Large intestine (tissue), 3 donors: Measurements from ENCODE around the gene ZBTB18. TPM values are rescaled to one million over a fixed set of nuclear protein-coding genes. Genes with fewer than 3 reads are reported as not detected.
"Not testable (repeated sequence)": the region's sequence is repeated elsewhere in the genome, so short reads cannot be mapped to it uniquely, and the experiment has no call there.

Source experiments
- DNase-seq, 2 donors: peaks; one replicate each; pipeline versions ENCODE4 v3.0.0 to v3.0.0-alpha.2; 2013
- H3K27ac ChIP-seq: one replicate; pipeline ENCODE4 v1.5.1; 2013; ENCODE audit warnings: low read length
- H3K27me3 ChIP-seq: 2 replicates; pipeline ENCODE4 v1.6.1; 2013; ENCODE audit warnings: low read length; ENCODE audit not compliant: control insufficient read depth, insufficient read depth
- H3K36me3 ChIP-seq: 2 replicates; pipeline ENCODE4 v1.6.1; 2013; ENCODE audit warnings: low read length; ENCODE audit not compliant: control insufficient read depth, insufficient read depth
- H3K4me1 ChIP-seq: one replicate; pipeline ENCODE4 v1.6.1; 2013; ENCODE audit warnings: low read length; ENCODE audit not compliant: control insufficient read depth, insufficient read depth
- H3K4me3 ChIP-seq: one replicate; pipeline ENCODE4 v1.5.1; 2013; ENCODE audit warnings: low read length
- H3K9me3 ChIP-seq: one replicate; pipeline ENCODE4 v1.6.1; 2013; ENCODE audit warnings: mild to moderate bottlenecking, low read depth, low read length, moderate library complexity; ENCODE audit not compliant: control insufficient read depth
- WGBS: methylation state at CpG from one replicate; pipeline ENCODE4 v1.1.5; 2013; ENCODE audit warnings: low lambda C conversion rate; ENCODE audit not compliant: insufficient coverage; 5-methylcytosine and 5-hydroxymethylcytosine counted together
- polyA plus RNA-seq: library from polyadenylated mRNA; unstranded; fragments of 120-200 nt; gene quantifications from one replicate; pipeline ENCODE4 v1.2.1, GENCODE V29; 2013

The ZBTB18 gene
- polyA plus RNA-seq, 1 donor, result 22.4 TPM

DNA sequence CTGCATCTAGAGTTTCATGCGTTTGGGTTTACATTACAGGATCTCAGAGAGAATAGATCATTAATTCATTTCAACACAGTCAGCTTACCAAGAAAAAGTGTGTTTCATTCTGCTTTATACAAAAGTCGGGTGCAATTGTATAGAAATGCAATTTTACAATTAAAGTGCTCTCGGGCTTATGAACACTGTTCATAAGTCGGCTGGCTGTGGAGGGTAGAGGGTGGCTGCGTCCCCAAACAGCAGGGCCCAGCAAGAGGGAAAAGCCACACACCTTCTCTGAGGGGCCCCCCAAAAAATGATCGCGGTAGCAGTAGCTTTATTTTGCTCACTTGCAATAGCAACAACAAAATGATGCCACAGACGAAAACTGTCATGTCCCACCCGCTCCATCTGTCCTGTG is 13.8 kb upstream of the ZBTB18 start:
- Histone ChIP-seq H3K27ac (no peak overlapping the region), H3K4me3 (no peak overlapping the region), H3K9me3 (no peaks in the 10 kb centered on the region), H3K36me3 (no peaks in the 10 kb centered on the region), H3K4me1 (no peaks in the 10 kb centered on the region), H3K27me3 (no peaks in the 10 kb centered on the region)
- DNase-seq, result no peak
- WGBS, result 89% methylated on average over 3 of the region's 9 CpGs

DNA sequence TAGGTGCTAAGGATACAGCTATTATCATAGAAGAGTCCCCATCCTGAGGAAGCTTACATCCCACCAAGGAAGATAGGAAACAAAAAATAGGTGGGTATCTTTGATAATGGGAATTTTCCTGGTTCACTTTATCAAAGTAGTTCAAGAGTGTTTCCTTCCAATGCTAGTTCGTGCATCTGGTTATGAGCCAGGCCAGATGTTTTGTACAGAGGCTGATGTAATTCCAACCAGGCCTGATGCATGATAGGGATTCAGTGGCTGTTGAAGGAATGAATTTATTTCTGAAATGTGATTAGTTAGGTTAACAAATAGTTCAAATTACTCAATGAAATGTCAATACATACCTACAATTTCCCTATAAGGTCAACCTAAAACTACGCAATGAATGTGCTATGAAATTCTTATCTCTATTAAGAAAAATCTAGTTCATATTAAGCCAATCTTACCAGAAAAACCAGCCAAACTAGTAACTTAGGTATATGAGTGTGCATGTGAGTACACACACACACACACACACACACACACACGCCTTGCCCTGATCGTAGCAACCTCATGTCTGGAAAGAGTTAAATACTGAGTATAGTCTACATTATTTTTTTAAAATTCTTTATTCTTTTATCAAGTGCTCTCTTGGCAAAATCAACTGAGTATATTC is 9.5 kb upstream of the ZBTB18 start:
- 100% methylated on average over 1 of the region's 4 CpGs for WGBS
- H3K4me3 ChIP-seq, result no peak overlapping the region
- DNase-seq, result no peak

DNA sequence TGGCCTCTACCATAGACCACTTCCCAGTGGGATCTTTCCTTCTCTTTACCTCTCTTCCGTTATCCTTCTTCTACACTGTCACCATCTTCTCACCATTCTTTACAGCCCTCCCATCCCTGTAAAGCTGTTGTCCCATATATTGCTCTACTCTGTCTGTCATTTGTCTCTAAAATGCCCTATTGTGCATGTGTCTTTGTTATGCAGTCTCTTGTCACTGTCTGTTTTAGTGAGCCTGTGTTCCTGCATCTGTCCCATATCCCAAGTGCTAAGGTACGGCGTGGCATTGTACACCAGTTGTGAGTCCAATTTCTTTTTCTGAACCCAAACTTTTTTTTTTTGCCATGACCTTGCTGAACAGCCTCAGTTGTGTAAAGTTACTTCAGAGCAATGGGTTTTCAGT is 8.8 kb upstream of the ZBTB18 start:
- whole genome bisulfite sequencing, result no CpG with 5 or more reads among the region's 3 CpGs
- H3K4me1 ChIP-seq, result no peaks in the 10 kb centered on the region
- DNase-seq, result no peak
- no peak overlapping the region for H3K4me3 ChIP-seq
- no peaks in the 10 kb centered on the region for H3K27me3 ChIP-seq
- no peaks in the 10 kb centered on the region for H3K9me3 ChIP-seq
- H3K27ac ChIP-seq, result no peak overlapping the region
- H3K36me3 ChIP-seq, result no peaks in the 10 kb centered on the region

More for the DNA sequence above, 9.5 kb upstream of the ZBTB18 start:
- no peaks in the 10 kb centered on the region for H3K36me3 ChIP-seq
- no peaks in the 10 kb centered on the region for H3K9me3 ChIP-seq
- H3K4me1 ChIP-seq, result no peaks in the 10 kb centered on the region
- no peak overlapping the region for H3K27ac ChIP-seq
- no peaks in the 10 kb centered on the region for H3K27me3 ChIP-seq

DNA sequence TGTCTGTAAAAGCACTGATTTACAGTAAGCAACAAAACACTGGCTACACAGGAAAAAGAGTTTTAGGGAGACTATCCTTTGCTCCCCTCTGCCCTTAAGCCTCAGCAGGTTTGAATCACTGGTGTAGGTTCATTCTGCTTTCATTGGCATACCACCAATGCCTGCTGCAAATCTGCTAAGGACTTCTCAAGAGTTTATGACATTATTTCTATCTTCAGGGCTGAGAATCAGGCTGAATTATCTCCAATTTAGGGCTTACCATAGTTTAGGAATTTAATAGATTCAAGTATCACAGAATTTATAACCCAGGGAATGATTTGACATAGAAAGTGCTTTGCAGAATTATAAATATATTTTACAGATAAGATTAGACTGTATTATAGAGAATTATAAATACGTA is 6.7 kb upstream of the ZBTB18 start:
- Histone ChIP-seq H3K9me3 (no peaks in the 10 kb centered on the region), H3K27ac (no peak overlapping the region), H3K36me3 (no peaks in the 10 kb centered on the region), H3K27me3 (no peaks in the 10 kb centered on the region), H3K4me1 (no peaks in the 10 kb centered on the region), H3K4me3 (no peak overlapping the region)
- no peak for DNase-seq
- WGBS, result no CpG with 5 or more reads among the region's 1 CpG

DNA sequence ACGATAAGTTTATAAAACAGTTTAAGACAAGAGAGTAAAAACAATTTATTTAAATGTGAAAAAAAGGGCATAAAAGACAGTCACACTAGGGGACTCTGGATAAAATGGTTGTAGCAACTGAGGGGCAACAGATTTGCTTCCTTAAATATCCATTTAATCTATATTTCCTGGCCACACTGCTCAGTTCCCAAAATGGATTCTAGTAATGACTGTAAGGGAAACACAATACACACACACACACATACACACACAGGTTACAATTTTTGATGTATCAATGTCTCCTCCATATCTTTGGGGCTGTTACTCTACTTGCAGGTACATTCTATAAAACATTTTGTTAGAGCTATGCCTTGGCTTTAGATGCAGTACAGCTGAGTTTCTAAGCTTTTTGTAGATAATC is 4.8 kb upstream of the ZBTB18 start:
- not testable (repeated sequence) for H3K27me3 ChIP-seq, H3K4me3 ChIP-seq, H3K4me1 ChIP-seq, H3K27ac ChIP-seq, DNase-seq, H3K36me3 ChIP-seq, H3K9me3 ChIP-seq
- WGBS, result 93% methylated on average over 1 of the region's 1 CpG

DNA sequence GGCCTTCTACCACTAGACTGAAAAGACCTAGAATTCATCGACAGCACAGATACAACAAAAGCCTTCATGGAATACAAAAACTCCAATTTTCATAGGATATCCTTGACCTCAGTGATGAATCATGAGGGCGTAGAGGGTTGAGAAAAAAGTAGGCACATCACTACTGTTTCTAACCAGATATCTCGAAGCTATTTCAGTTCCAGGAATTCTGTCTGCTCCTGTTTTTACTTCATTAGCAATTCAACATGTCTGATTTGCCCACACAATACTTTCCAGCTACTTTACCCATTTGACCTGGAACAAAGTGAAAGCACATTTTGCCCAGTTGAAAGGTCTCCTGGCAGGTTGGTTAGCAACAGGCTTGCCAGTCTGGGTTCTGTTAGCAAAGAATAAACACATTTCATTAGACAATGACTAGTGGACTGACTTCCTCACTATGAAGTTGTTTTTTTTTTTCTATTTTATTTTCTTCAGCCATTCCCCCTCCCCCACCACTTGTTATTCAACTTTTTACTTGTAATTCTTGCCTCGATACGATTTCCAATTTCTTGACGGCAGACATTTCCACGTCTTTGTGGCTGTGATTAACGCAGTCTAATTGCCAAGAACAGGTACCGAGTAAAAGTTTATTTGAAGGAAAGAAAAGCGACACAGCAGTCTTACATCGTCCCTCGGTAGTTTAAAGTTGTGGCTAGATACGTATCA is 4.0 kb upstream of the ZBTB18 start:
- Histone ChIP-seq H3K4me3 (peak overlapping the region; percentile 90), H3K27me3 (no peaks in the 10 kb centered on the region), H3K36me3 (no peaks in the 10 kb centered on the region), H3K27ac (peak overlapping the region; percentile 99), H3K4me1 (peaks cover 7% of the 10 kb centered on the region), H3K9me3 (no peaks in the 10 kb centered on the region)
- peak in 1 of 2 donors; percentile 76 for DNase-seq
- WGBS, result 9% methylated on average over 4 of the region's 13 CpGs

DNA sequence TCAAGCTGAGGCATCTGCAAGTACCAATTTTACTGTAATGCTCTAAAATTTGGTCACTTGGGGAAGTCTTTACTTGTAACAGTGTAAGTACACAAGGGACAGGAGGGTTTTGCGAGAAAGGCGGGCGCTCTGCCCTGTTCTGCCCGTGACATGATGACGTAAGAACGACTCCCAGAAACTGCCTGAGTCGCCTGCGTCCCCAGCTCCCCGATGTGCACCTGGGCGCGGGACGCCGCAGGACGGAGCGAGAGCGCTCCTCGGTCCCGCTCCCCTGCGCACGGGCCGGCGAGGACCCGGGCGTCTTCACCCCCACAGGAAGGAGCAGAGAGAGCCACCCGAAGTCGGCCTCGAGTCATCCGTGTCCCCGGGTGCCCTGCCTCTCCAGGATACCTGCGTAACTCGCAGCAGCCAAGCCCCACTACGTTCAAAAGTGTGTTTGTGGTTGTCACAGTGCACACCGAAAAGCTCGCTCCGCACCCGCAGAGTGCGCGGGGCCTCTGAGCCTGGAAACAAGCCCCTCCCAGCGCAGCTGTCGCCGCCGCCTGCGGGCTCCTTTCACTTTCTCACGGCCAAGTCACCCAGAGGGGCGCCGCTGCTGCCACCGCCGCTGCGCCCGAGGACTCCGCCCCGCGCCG is 3.3 kb upstream of the ZBTB18 start:
- no peaks in the 10 kb centered on the region for H3K27me3 ChIP-seq
- H3K36me3 ChIP-seq, result no peaks in the 10 kb centered on the region
- peak overlapping the region; percentile 90 for H3K4me3 ChIP-seq
- DNase-seq, result peak; percentile 68 to 88
- no peaks in the 10 kb centered on the region for H3K9me3 ChIP-seq
- H3K27ac ChIP-seq, result peak overlapping the region; percentile 99
- WGBS, result 0% methylated on average over 2 of the region's 54 CpGs
- peaks cover 7% of the 10 kb centered on the region for H3K4me1 ChIP-seq

DNA sequence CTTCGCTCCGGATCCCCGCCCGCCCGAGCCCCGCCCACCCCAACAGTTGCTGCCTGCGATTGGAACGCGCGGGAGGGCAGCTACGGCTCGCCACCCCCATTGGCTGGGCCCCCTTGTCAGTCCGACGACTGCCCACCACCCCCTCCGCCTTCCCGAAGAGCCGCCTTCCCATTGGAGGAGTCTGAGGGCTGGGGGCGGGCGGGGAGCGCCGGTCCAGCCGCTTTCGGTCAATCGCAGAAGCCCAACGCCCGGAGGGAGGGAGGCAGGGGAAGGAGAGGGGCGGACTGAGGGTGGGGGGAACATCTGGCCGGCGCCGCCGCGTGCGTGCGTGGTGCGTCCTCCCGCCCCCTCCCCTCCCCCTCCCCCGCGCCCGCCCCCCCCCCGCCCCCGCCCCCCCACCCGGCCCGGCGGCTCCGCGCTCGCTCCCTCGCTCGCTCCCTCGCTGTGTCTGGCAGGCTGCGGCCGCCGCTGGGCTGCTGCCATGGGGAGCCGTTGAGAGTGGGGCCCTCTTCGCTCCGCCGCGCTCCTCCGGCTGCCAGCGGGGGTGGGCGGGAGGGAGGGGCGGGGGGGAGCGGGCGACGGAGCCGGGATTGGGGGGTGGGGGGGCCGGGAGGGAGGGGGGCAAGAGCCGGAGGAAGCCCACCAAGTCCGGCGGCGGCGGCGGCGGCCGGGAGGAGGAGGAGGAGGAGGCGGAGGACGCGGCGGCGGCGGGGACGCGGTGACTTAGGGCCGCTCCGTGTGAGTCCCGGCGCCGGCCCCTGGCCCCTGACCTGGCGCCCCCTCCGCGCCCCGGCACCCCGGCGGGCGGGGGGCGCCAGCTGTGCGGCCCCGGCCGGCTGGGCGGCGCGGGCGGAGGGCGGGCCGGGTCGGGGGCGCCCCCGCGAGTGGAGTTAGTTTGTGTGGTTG is 2.6 kb upstream of the ZBTB18 start:
- Histone ChIP-seq H3K27ac (peak overlapping the region; percentile 99), H3K4me1 (peaks cover 7% of the 10 kb centered on the region), H3K4me3 (peak overlapping the region; percentile 90), H3K27me3 (no peaks in the 10 kb centered on the region), H3K36me3 (no peaks in the 10 kb centered on the region), H3K9me3 (no peaks in the 10 kb centered on the region)
- DNase-seq, result peak; percentile 99 to 100
- no CpG with 5 or more reads among the region's 109 CpGs for WGBS

DNA sequence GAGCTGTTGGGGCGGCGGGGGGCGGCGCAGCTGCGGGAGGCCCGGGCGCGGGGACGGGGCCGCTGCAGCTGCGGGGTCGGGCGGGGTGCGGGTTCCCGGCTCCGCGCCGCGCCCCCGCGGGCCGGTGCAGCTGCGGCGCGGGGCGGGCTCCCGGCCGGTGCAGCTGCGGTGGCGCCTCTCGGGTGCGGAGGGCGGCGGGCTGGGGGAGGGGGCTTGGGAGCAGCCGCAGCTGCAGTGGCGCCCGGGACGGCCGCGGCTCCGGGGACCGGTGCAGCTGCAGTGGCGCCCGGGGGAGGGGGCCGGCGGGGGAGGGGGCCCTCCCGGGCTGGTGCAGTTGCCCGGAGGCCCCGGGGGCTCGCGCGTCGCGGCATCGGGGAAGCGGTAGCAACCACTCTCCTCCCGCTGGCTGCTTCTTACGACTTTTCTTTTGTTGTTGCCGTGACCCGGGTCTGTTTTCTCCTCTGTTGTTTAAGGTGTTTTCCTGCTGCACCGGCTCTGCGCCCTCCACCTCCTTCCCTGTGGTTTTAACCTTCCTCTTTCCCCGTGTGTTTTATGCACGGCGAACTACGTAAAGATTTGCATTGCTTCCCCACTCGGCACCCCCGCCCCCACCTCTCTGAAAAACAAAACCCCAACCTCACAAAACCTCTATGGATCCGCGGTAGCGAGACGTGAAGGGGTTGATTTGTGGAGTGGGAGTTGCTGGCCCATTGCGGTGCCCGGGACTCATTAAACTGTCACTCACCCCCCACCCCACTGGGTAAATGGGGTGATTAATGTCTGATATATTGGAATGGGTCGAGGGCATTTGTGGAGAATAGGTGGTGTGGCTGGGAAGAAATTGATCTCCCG is 1.7 kb upstream of the ZBTB18 start:
- peaks cover 8% of the 10 kb centered on the region for H3K36me3 ChIP-seq
- H3K9me3 ChIP-seq, result no peaks in the 10 kb centered on the region
- peak overlapping the region; percentile 75 for H3K27ac ChIP-seq
- peak overlapping the region; percentile 93 for H3K4me3 ChIP-seq
- peaks cover 7% of the 10 kb centered on the region for H3K4me1 ChIP-seq
- 0% methylated on average over 1 of the region's 76 CpGs for WGBS
- peak in 1 of 2 donors; percentile 65 for DNase-seq
- H3K27me3 ChIP-seq, result no peaks in the 10 kb centered on the region
